ENCODE measurements around the gene UBR3.

DNA sequence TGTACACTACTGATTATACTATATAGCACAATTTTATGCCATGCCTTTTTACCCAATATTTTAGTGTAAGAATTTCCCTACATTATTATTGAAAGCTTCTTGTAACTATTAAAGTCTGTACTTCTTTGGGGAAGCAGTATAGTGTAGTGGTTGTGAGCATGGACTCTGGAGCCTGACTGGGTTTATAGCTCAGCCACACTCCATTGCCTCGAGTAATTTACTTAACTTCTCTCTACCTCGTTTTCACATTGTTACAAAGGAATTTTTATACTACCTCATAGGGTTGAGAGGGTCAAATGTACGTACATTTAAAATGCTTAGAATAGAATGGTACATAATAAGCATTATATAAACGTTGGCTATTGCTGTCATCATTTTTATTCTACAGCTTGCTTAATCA, 139.2 kb downstream of the UBR3 start:
- TF ChIP-seq, protein P1, sequence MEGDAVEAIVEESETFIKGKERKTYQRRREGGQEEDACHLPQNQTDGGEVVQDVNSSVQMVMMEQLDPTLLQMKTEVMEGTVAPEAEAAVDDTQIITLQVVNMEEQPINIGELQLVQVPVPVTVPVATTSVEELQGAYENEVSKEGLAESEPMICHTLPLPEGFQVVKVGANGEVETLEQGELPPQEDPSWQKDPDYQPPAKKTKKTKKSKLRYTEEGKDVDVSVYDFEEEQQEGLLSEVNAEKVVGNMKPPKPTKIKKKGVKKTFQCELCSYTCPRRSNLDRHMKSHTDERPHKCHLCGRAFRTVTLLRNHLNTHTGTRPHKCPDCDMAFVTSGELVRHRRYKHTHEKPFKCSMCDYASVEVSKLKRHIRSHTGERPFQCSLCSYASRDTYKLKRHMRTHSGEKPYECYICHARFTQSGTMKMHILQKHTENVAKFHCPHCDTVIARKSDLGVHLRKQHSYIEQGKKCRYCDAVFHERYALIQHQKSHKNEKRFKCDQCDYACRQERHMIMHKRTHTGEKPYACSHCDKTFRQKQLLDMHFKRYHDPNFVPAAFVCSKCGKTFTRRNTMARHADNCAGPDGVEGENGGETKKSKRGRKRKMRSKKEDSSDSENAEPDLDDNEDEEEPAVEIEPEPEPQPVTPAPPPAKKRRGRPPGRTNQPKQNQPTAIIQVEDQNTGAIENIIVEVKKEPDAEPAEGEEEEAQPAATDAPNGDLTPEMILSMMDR (IDR thresholded peaks at IDR 0.05; ENCODE audit: low read depth, low read length): no peak
- TF ChIP-seq EZH2phosphoT487 (IDR thresholded peaks at IDR 0.05; ENCODE audit: low read depth): no peak

Measured in OCI-LY3 (cell line).